Right atrium auricular region (tissue), 2 donors: ENCODE measurements around the gene ZGPAT. TPM values are rescaled to one million over a fixed set of nuclear protein-coding genes. Genes with fewer than 3 reads are reported as not detected.

Source experiments
- DNase-seq: peaks from one replicate; pipeline ENCODE4 v3.0.0-alpha.2; 2019; ENCODE audit warnings: low spot score
- H3K27ac ChIP-seq, 2 donors: fragments of 200-600 bp; sonication (generic); 1 replicate in 1 of 2; 2 replicates in 1 of 2; pipeline ENCODE4 v1.5.1; 2016 to 2019
- H3K27me3 ChIP-seq, 2 donors: fragments of 200-600 bp; sonication (generic); one replicate each; pipeline versions ENCODE4 v1.5.1 to v1.6.0; 2017 to 2019
- H3K36me3 ChIP-seq: fragments of 200-600 bp; sonication (generic); one replicate; pipeline ENCODE4 v1.5.1; 2016
- H3K4me1 ChIP-seq, 2 donors: fragments of 200-600 bp; sonication (generic); one replicate each; pipeline versions ENCODE4 v1.5.1 to v1.6.0; 2017 to 2019
- H3K4me3 ChIP-seq, 2 donors: fragments of 200-600 bp; sonication (generic); 1 replicate in 1 of 2; 2 replicates in 1 of 2; pipeline ENCODE4 v1.5.1; 2017 to 2019; ENCODE audit warnings: mild to moderate bottlenecking in 1 of 2, moderate library complexity in 1 of 2
- H3K9me3 ChIP-seq, 2 donors: fragments of 200-600 bp; sonication (generic); one replicate each; pipeline ENCODE4 v1.5.1; 2019
- total RNA-seq, 2 donors: library from RNA; depleted of rRNA; stranded (reverse); fragments of >200 nt; gene quantifications; one replicate each; pipeline ENCODE4 v1.1.0, GENCODE V29; 2016
- TF ChIP-seq, protein P1 (sequence below), 2 donors: fragments of 200-600 bp; sonication (generic); IDR thresholded peaks; one replicate each; pipeline ENCODE4 v1.5.1; 2019; ENCODE audit warnings: antibody characterized with exemption in 2 of 2

Gene ZGPAT
- total RNA-seq, 2 donors from 2014 or later = 11.9 to 15.1 TPM

DNA sequence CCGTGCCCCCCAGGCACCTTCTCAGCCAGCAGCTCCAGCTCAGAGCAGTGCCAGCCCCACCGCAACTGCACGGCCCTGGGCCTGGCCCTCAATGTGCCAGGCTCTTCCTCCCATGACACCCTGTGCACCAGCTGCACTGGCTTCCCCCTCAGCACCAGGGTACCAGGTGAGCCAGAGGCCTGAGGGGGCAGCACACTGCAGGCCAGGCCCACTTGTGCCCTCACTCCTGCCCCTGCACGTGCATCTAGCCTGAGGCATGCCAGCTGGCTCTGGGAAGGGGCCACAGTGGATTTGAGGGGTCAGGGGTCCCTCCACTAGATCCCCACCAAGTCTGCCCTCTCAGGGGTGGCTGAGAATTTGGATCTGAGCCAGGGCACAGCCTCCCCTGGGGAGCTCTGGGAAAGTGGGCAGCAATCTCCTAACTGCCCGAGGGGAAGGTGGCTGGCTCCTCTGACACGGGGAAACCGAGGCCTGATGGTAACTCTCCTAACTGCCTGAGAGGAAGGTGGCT, 10.4 kb upstream of the ZGPAT start:
- peaks cover 0 to 52% of the 10 kb centered on the region in 2 donors for H3K4me1 ChIP-seq
- TF ChIP-seq, protein P1, sequence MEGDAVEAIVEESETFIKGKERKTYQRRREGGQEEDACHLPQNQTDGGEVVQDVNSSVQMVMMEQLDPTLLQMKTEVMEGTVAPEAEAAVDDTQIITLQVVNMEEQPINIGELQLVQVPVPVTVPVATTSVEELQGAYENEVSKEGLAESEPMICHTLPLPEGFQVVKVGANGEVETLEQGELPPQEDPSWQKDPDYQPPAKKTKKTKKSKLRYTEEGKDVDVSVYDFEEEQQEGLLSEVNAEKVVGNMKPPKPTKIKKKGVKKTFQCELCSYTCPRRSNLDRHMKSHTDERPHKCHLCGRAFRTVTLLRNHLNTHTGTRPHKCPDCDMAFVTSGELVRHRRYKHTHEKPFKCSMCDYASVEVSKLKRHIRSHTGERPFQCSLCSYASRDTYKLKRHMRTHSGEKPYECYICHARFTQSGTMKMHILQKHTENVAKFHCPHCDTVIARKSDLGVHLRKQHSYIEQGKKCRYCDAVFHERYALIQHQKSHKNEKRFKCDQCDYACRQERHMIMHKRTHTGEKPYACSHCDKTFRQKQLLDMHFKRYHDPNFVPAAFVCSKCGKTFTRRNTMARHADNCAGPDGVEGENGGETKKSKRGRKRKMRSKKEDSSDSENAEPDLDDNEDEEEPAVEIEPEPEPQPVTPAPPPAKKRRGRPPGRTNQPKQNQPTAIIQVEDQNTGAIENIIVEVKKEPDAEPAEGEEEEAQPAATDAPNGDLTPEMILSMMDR (IDR thresholded peaks at IDR 0.05) = no peak
- no peaks in the 10 kb centered on the region for H3K9me3 ChIP-seq

GRCh38 chr20:63697868-63698545, 9.8 kb upstream of the ZGPAT start:
- H3K9me3 ChIP-seq = no peaks in the 10 kb centered on the region
- DNase-seq = no peak
- H3K27ac ChIP-seq = peak overlapping the region in 1 of 2 donors; percentile 56
- TF ChIP-seq, protein P1 (IDR thresholded peaks at IDR 0.05) = no peak
- no peaks in the 10 kb centered on the region for H3K27me3 ChIP-seq
- peaks cover 0 to 52% of the 10 kb centered on the region in 2 donors for H3K4me1 ChIP-seq
- H3K36me3 ChIP-seq = peaks cover 14% of the 10 kb centered on the region
- H3K4me3 ChIP-seq = no peak overlapping the region

More for the DNA sequence above, 10.4 kb upstream of the ZGPAT start:
- H3K4me3 ChIP-seq = peak overlapping the region in 1 of 2 donors; percentile 37
- H3K36me3 ChIP-seq = peaks cover 14% of the 10 kb centered on the region
- peak overlapping the region in 1 of 2 donors; percentile 53 for H3K27ac ChIP-seq
- DNase-seq = no peak
- H3K27me3 ChIP-seq = no peaks in the 10 kb centered on the region

DNA sequence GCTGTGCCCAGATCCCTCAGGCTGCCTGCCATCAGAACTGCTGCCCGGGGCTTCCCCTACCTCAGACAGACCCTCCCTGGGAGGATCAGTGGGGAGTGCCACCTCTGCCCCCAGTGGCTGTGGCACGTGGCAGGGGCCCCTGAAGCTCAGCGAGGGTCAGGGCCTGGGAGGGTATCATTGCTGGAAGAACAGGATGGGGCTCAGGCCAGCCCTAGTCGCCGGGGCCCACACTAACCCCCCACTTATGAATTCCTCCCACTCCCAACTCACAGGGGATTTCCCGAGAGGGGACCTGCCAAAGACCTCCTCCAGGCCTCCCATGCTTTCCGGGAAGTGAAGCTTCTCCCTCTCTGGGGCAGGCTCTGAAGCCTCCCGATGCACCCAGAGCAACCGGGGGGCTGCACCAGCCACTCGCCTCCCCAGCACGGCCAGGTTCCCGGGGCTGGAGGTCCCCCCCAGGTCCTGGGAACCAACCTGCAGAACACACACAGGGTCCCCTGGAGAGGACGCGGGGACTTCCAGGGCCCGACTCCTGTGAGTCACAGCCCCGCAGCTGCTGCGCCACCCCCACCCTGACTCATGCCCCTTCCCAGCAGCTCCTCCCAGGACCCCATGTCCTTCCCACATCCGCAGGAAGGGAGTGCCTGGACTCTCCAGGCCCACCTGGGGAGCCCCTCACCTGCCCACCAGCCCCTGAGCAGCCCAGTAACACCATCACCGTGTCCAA, 8.9 kb upstream of the ZGPAT start:
- Histone ChIP-seq H3K36me3 (peaks cover 17% of the 10 kb centered on the region), H3K27me3 (no peaks in the 10 kb centered on the region), H3K9me3 (no peaks in the 10 kb centered on the region), H3K27ac (peak overlapping the region; percentile 56 to 63), H3K4me3 (no peak overlapping the region), H3K4me1 (peaks cover 0 to 52% of the 10 kb centered on the region in 2 donors)
- TF ChIP-seq, protein P1 (IDR thresholded peaks at IDR 0.05) = no peak
- DNase-seq = peak; percentile 78

DNA sequence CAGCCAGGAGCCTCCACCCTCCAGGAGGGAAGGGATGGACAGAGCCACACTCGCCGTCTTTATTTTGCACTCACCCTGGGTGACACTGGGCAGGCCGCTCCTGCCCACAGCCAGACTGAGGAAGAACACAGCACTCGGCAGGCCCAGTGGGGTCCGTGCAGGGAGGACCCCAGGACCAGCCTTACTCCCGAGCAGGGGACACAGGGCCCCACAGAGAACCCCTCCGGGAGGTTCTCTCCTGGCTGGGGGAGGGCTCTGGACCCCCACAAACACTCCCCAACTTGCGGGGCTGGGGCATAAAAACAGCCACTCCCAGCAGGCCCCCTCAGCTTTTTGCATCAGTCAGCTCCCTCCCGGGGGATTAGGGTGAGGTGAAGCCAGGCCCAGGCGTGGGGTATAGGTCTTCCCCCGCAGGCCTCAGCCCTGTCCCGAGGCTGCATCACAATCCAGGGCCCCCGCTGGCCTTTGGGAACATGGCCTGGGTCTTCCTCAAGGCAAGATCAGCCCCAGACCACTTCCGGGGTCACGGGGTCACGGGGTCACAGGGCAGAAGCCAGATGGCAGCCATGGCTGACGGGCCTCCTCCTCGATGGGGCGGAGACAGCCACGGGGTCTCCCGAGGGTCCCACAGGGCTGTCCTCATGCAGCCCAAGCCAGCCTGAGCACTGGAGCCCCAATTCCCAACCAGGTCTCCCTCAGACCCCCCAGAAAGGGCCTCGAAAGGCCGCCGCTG, 8.2 kb upstream of the ZGPAT start:
- no peak for DNase-seq
- no peaks in the 10 kb centered on the region for H3K9me3 ChIP-seq
- H3K4me1 ChIP-seq = peaks cover 0 to 52% of the 10 kb centered on the region in 2 donors
- no peak overlapping the region for H3K4me3 ChIP-seq
- TF ChIP-seq, protein P1 (IDR thresholded peaks at IDR 0.05) = no peak
- peaks cover 20% of the 10 kb centered on the region for H3K36me3 ChIP-seq
- H3K27me3 ChIP-seq = no peaks in the 10 kb centered on the region
- peak overlapping the region; percentile 56 to 63 for H3K27ac ChIP-seq

DNA sequence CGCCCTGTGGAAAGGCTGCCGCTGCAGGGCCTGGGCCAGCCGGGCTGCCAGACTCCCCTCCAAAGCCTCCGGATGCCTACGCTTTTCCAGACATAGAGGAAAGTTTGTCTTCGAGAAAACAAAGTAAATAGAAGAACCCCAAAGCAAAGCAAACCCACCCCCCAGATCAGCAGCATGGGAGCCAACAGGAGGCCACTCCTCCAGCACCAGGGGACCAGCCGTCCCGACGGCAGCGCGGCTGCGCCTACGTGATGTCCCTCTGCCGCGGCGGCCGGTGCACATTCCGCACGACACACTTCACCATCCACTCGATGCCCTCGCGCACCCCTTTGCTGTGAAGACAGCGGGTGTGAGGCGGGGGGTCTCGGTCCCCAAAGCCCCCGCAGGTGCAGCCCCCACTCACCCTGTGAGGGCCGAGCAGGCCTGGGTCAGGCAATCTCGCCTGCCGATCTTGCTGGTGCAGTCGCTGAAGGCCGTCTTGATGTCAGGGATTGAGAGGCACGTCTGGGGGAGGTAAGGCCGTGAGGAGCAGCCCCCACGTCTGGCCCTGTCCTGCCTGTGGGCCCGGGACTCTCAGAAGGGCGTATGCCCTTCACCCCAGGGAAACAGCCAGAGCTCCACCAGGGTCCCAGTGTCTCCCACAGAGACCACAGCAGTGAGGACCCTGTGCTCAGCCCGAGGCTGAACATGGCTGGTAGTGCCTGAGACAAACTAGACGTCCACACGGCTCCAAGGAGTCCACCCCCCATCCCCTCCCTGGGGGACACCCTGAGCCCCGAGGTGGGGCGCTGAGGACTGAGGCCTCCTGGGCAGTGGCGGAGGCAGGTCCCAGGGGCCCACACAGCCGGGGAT, 7.4 kb upstream of the ZGPAT start:
- H3K9me3 ChIP-seq = no peaks in the 10 kb centered on the region
- no peak overlapping the region for H3K4me3 ChIP-seq
- H3K4me1 ChIP-seq = peaks cover 0 to 47% of the 10 kb centered on the region in 2 donors
- DNase-seq = no peak
- H3K27me3 ChIP-seq = no peaks in the 10 kb centered on the region
- peak overlapping the region in 1 of 2 donors; percentile 56 for H3K27ac ChIP-seq
- peaks cover 18% of the 10 kb centered on the region for H3K36me3 ChIP-seq
- TF ChIP-seq, protein P1 (IDR thresholded peaks at IDR 0.05) = no peak
